ENCODE data around the gene MNX1. TPM values are rescaled to one million over a fixed set of nuclear protein-coding genes. Genes with fewer than 3 reads are reported as not detected.

The MNX1 gene
- total RNA-seq, 1 donor from 2014 or later, result 0.09 TPM

Other genes with a start within 250 kb of the MNX1 start
- gene LMBR1, start 117.5 kb downstream of the MNX1 start, total RNA-seq, result 60.5 and 61.7 TPM in 2 replicates
- 46.7 and 47.2 TPM in 2 replicates for gene NOM1, start 61.0 kb downstream of the MNX1 start, total RNA-seq
- gene UBE3C, start 128.3 kb upstream of the MNX1 start, total RNA-seq, result 84.9 and 85.7 TPM in 2 replicates

All from activated T-helper 2 cell treated with anti-CD3 and anti-CD28 coated beads, Interferon-gamma antibody, Interleukin-2, Interleukin-4, amounts not matched to agents 10 μg/mL and 5 μg/mL and 100 μg/mL, durations not matched to agents 14 hours and 24 hours and 36 hours (primary cell).